Measurements from ENCODE around the gene B4GALT2.

DNA sequence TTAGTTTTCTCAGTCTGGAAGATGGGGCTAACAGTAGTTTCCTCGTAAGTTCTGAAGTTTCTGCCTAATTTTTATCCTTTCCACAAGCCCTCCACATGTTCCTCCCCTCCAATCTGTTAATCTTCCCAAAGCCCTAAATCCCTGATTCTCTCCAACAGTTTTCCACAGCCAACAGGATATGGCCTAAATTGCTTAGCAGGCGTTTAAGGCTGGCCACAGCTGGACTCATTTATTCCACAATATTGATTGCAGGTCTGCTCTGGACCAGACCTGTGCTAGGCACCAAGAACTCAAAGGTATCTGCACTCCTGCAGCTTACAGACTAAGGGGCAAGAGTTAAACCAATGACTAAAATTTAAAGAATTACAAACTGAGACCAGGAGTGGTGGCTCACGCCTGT, 48.3 kb downstream of the B4GALT2 start:
- TF ChIP-seq, protein P1, sequence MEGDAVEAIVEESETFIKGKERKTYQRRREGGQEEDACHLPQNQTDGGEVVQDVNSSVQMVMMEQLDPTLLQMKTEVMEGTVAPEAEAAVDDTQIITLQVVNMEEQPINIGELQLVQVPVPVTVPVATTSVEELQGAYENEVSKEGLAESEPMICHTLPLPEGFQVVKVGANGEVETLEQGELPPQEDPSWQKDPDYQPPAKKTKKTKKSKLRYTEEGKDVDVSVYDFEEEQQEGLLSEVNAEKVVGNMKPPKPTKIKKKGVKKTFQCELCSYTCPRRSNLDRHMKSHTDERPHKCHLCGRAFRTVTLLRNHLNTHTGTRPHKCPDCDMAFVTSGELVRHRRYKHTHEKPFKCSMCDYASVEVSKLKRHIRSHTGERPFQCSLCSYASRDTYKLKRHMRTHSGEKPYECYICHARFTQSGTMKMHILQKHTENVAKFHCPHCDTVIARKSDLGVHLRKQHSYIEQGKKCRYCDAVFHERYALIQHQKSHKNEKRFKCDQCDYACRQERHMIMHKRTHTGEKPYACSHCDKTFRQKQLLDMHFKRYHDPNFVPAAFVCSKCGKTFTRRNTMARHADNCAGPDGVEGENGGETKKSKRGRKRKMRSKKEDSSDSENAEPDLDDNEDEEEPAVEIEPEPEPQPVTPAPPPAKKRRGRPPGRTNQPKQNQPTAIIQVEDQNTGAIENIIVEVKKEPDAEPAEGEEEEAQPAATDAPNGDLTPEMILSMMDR (IDR thresholded peaks at IDR 0.05), result no peak
- TF ChIP-seq EZH2 (IDR thresholded peaks at IDR 0.05; ENCODE audit: borderline replicate concordance, insufficient read depth, low read depth, low read length, poor library complexity, severe bottlenecking), result no peak
